Endodermal cell (in vitro differentiated cells): ENCODE measurements around the gene CDH13. TPM values are rescaled to one million over a fixed set of nuclear protein-coding genes. Genes with fewer than 3 reads are reported as not detected.

Source experiments
- DNase-seq: peaks from one replicate; pipeline ENCODE4 v3.0.0-alpha.2; 2017
- H3K27ac ChIP-seq: 2 replicates; pipeline ENCODE4 v1.5.1; 2013; ENCODE audit warnings: mild to moderate bottlenecking, low read depth, low read length, moderate library complexity
- H3K27me3 ChIP-seq: 2 replicates; pipeline ENCODE4 v1.6.1; 2013; ENCODE audit warnings: mild to moderate bottlenecking, low read length, moderate library complexity; ENCODE audit not compliant: insufficient read depth, control insufficient read depth, poor library complexity, severe bottlenecking
- H3K36me3 ChIP-seq: 2 replicates; pipeline ENCODE4 v1.7.0; 2013; ENCODE audit warnings: mild to moderate bottlenecking, low read length, moderate library complexity; ENCODE audit not compliant: control insufficient read depth, insufficient read depth
- H3K4me1 ChIP-seq: one replicate; pipeline ENCODE4 v1.7.0; 2013; ENCODE audit warnings: low read length; ENCODE audit not compliant: control insufficient read depth, insufficient read depth
- H3K4me3 ChIP-seq: 2 replicates; pipeline ENCODE4 v1.5.1; 2013; ENCODE audit warnings: mild to moderate bottlenecking, low read length, moderate library complexity
- H3K9ac ChIP-seq: 2 replicates; pipeline ENCODE4 v1.6.1; 2013; ENCODE audit warnings: mild to moderate bottlenecking, low read length, moderate library complexity; ENCODE audit not compliant: poor library complexity, severe bottlenecking; ENCODE audit errors: extremely low read depth
- H3K9me3 ChIP-seq: 2 replicates; pipeline ENCODE4 v1.6.1; 2013; ENCODE audit warnings: mild to moderate bottlenecking, low read length, moderate library complexity; ENCODE audit not compliant: control insufficient read depth
- H3K27ac Mint-ChIP-seq: 2 replicates; pipeline ENCODE4 v1.8.0; 2020; ENCODE audit warnings: mixed read lengths
- H3K27me3 Mint-ChIP-seq: 2 replicates; pipeline ENCODE4 v1.8.0; 2021; ENCODE audit warnings: mild to moderate bottlenecking, mixed read lengths; ENCODE audit not compliant: insufficient read depth
- H3K36me3 Mint-ChIP-seq: 2 replicates; pipeline ENCODE4 v1.8.0; 2020; ENCODE audit warnings: low read depth, mixed read lengths
- H3K4me1 Mint-ChIP-seq: 2 replicates; pipeline ENCODE4 v1.8.0; 2020; ENCODE audit warnings: mixed read lengths
- H3K4me3 Mint-ChIP-seq: 2 replicates; pipeline ENCODE4 v1.8.0; 2020; ENCODE audit warnings: mild to moderate bottlenecking, moderate library complexity, mixed read lengths
- H3K9me3 Mint-ChIP-seq: 2 replicates; pipeline ENCODE4 v1.8.0; 2020; ENCODE audit warnings: mild to moderate bottlenecking, mixed read lengths
- CTCF ChIP-seq: fragments of 200-600 bp; sonication (generic); conservative IDR thresholded peaks from 2 replicates; pipeline ENCODE4 v1.5.0; 2021; ENCODE audit warnings: antibody characterized with exemption, mild to moderate bottlenecking
- WGBS, 2 experiments: methylation state at CpG; one replicate each; pipeline versions ENCODE4 v1.1.5 to v1.1.7; 2013; ENCODE audit warnings: missing lambda C conversion rate in 2 of 2, mixed read lengths in 1 of 2; ENCODE audit not compliant: insufficient coverage in 1 of 2, insufficient read length in 1 of 2; 5-methylcytosine and 5-hydroxymethylcytosine counted together
- total RNA-seq, 2 donors: library from RNA; stranded (reverse); fragmentation: NEBNext Ultra II Directional in 1 of 2; extraction: Animal tissue kit (Norgen Biotek cat#: 25700) in 1 of 2; gene quantifications; 2 replicates in 1 of 2; 3 replicates in 1 of 2; pipeline ENCODE4 v1.2.1, GENCODE V29; 2021

The CDH13 gene
- total RNA-seq, 2 donors from 2014 or later: 0.86 to 1.8 TPM

DNA sequence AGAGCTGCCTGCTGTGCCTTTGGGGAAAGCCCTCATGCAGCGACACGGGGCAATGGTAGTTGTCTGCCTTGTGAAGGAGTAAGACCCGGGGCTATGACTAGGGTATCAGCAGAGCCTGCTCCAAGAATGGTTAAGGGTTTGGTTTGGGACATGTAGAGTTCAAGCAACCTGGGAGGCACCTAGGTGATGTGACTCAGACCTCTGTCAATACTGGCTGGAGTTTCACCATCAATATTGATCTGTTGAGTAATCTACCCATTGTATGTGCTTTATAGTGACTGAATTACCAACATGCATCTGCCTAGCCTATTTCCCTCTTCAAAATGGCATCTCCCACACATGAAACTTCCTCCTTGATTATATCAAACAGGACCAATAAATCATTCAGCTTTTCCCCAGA is 782.6 kb downstream of the CDH13 start:
- no peak for TF ChIP-seq CTCF
- Histone ChIP-seq H3K9me3 (no peaks in the 10 kb centered on the region), H3K36me3 (no peaks in the 10 kb centered on the region), H3K4me1 (peaks cover 3% of the 10 kb centered on the region), H3K27ac (no peak overlapping the region), H3K4me3 (no peak overlapping the region), H3K9ac (no peak overlapping the region), H3K27me3 (no peaks in the 10 kb centered on the region)
- Mint-ChIP-seq H3K4me1 (peaks cover 7% of the 10 kb centered on the region), H3K27ac (no peak overlapping the region), H3K36me3 (no peaks in the 10 kb centered on the region), H3K9me3 (no peaks in the 10 kb centered on the region), H3K27me3 (no peaks in the 10 kb centered on the region), H3K4me3 (no peak overlapping the region)
- 92 to 95% methylated on average over 3 of the region's 3 CpGs for WGBS, 2 experiments
- no peak for DNase-seq

DNA sequence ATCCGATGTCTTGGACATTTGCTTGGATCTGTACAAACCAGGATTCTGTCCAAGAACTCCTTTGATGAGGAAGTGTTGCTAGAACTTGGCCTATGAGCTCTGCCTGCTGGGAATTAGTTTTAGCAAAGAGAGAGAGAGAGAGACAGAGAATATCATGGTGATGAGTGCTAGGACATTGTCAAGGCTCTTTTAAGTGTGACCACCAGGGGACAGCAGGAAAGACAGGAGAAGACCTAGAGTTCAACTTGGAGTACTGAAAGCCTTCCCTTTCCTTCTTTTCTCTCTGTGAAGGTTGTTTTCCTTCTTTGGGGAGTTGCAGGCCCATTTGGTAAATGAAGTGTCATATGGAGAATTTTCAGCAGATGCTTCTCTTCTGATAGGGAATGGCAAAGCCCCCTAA is 791.8 kb downstream of the CDH13 start:
- Histone ChIP-seq H3K36me3 (no peaks in the 10 kb centered on the region), H3K9ac (no peak overlapping the region), H3K4me3 (no peak overlapping the region), H3K9me3 (no peaks in the 10 kb centered on the region), H3K4me1 (no peaks in the 10 kb centered on the region), H3K27me3 (peaks cover 41% of the 10 kb centered on the region), H3K27ac (no peak overlapping the region)
- Mint-ChIP-seq H3K27me3 (peaks cover 18% of the 10 kb centered on the region), H3K27ac (no peak overlapping the region), H3K4me1 (no peaks in the 10 kb centered on the region), H3K9me3 (no peaks in the 10 kb centered on the region), H3K4me3 (no peak overlapping the region), H3K36me3 (no peaks in the 10 kb centered on the region)
- whole genome bisulfite sequencing, 2 experiments: 83 to 86% methylated on average over 1 of the region's 1 CpG
- peak; percentile 70 for TF ChIP-seq CTCF
- no peak for DNase-seq

GRCh38 chr16:83420206-83420760 is 793.5 kb downstream of the CDH13 start:
- H3K9ac ChIP-seq: no peak overlapping the region
- no peaks in the 10 kb centered on the region for H3K4me1 ChIP-seq
- Mint-ChIP-seq H3K4me1 (no peaks in the 10 kb centered on the region), H3K27ac (no peak overlapping the region), H3K36me3 (no peaks in the 10 kb centered on the region), H3K4me3 (no peak overlapping the region), H3K27me3 (peaks cover 22% of the 10 kb centered on the region), H3K9me3 (no peaks in the 10 kb centered on the region)
- no peak overlapping the region for H3K27ac ChIP-seq
- no peak overlapping the region for H3K4me3 ChIP-seq
- no peak for DNase-seq
- H3K36me3 ChIP-seq: no peaks in the 10 kb centered on the region
- H3K27me3 ChIP-seq: peaks cover 54% of the 10 kb centered on the region
- no peak for TF ChIP-seq CTCF
- H3K9me3 ChIP-seq: no peaks in the 10 kb centered on the region
- 85 to 88% methylated on average over 8 to 9 of the region's 9 CpGs for whole genome bisulfite sequencing, 2 experiments
